Neutrophil (primary cell): ENCODE measurements around the gene CD52.

Source experiments
- H3K27ac ChIP-seq: fragments of 200-600 bp; sonication (generic); 2 replicates; pipeline ENCODE4 v1.5.1; 2016; ENCODE audit warnings: mild to moderate bottlenecking, moderate library complexity
- H3K27me3 ChIP-seq: fragments of 200-600 bp; sonication (generic); 2 replicates; pipeline ENCODE4 v1.6.0; 2016; ENCODE audit warnings: mild to moderate bottlenecking
- H3K36me3 ChIP-seq: fragments of 200-600 bp; sonication (generic); 2 replicates; pipeline ENCODE4 v1.5.1; 2017
- H3K4me1 ChIP-seq, 2 experiments: fragments of 200-600 bp in 1 of 2; sonication (generic) in 1 of 2; 1 replicate in 1 of 2; 2 replicates in 1 of 2; pipeline versions ENCODE4 v1.5.1 to v1.6.1; 2013 to 2016; ENCODE audit warnings: low read depth in 1 of 2, low read length in 1 of 2, mild to moderate bottlenecking in 1 of 2, moderate library complexity in 1 of 2; ENCODE audit not compliant: control insufficient read depth in 1 of 2, insufficient read depth in 1 of 2
- H3K4me3 ChIP-seq, 2 experiments: fragments of 200-600 bp in 1 of 2; sonication (generic) in 1 of 2; 1 replicate in 1 of 2; 2 replicates in 1 of 2; pipeline ENCODE4 v1.5.1; 2013 to 2016; ENCODE audit warnings: low read depth in 1 of 2, low read length in 1 of 2, mild to moderate bottlenecking in 1 of 2, moderate library complexity in 1 of 2
- H3K9me3 ChIP-seq: fragments of 200-600 bp; sonication (generic); 2 replicates; pipeline ENCODE4 v1.5.1; 2016
- CTCF ChIP-seq: fragments of 200-600 bp; sonication (generic); IDR thresholded peaks from 2 replicates; pipeline ENCODE4 v1.5.1; 2016; ENCODE audit warnings: antibody characterized with exemption

The CD52 gene

GRCh38 chr1:26352338-26352679, 34.6 kb downstream of the CD52 start:
- H3K4me1 ChIP-seq: no peaks in the 10 kb centered on the region
- H3K27me3 ChIP-seq: peaks cover 21% of the 10 kb centered on the region
- TF ChIP-seq CTCF: no peak
- H3K9me3 ChIP-seq: no peaks in the 10 kb centered on the region
- no peak overlapping the region for H3K27ac ChIP-seq
- H3K4me3 ChIP-seq: no peak overlapping the region
- no peaks in the 10 kb centered on the region for H3K36me3 ChIP-seq

GRCh38 chr1:26353210-26353859, 35.6 kb downstream of the CD52 start:
- H3K27me3 ChIP-seq: peaks cover 31% of the 10 kb centered on the region

GRCh38 chr1:26353976-26354820, 36.4 kb downstream of the CD52 start, which contains the start of gene CRYBG2:
Gene CRYBG2 (minus strand): TSS chr1:26354130. CDS start chr1:26346657, 7,473 bp downstream.
- peaks cover 40% of the 10 kb centered on the region for H3K27me3 ChIP-seq
- H3K36me3 ChIP-seq: no peaks in the 10 kb centered on the region
- H3K4me1 ChIP-seq: peaks cover 0 to 5% of the 10 kb centered on the region in 2 experiments
- no peak within 1 kb of the TSS for H3K4me3 ChIP-seq
- H3K27ac ChIP-seq: no peak within 1 kb of the TSS
- no peak for TF ChIP-seq CTCF
- no peaks in the 10 kb centered on the region for H3K9me3 ChIP-seq

More at GRCh38 chr1:26353210-26353859, 35.6 kb downstream of the CD52 start:
- Histone ChIP-seq H3K4me3 (no peak overlapping the region), H3K4me1 (no peaks in the 10 kb centered on the region), H3K36me3 (no peaks in the 10 kb centered on the region), H3K27ac (no peak overlapping the region), H3K9me3 (no peaks in the 10 kb centered on the region)
- no peak for TF ChIP-seq CTCF

GRCh38 chr1:26354972-26355371, 37.2 kb downstream of the CD52 start:
- Histone ChIP-seq H3K27me3 (peaks cover 48% of the 10 kb centered on the region), H3K4me1 (peaks cover 0 to 7% of the 10 kb centered on the region in 2 experiments), H3K4me3 (no peak overlapping the region), H3K36me3 (no peaks in the 10 kb centered on the region), H3K9me3 (no peaks in the 10 kb centered on the region), H3K27ac (no peak overlapping the region)
- TF ChIP-seq CTCF: no peak

GRCh38 chr1:26356106-26356505, 38.3 kb downstream of the CD52 start:
- H3K9me3 ChIP-seq: no peaks in the 10 kb centered on the region
- TF ChIP-seq CTCF: no peak
- H3K4me3 ChIP-seq: no peak overlapping the region
- H3K27ac ChIP-seq: no peak overlapping the region
- H3K36me3 ChIP-seq: no peaks in the 10 kb centered on the region
- peaks cover 59% of the 10 kb centered on the region for H3K27me3 ChIP-seq
- H3K4me1 ChIP-seq: peaks cover 2 to 15% of the 10 kb centered on the region in 2 experiments
